Measurements from ENCODE around the gene CACFD1. TPM values are rescaled to one million over a fixed set of nuclear protein-coding genes. Genes with fewer than 3 reads are reported as not detected.

Gene CACFD1
- total RNA-seq, 1 experiment from 2014 or later, result 27.0 TPM

GRCh38 chr9:133512253-133513213, 52.8 kb downstream of the CACFD1 start:
- 0 out of 2 replicates have a peak, but pooled peaks cover 3% of the 10 kb centered on the region for H3K4me1 ChIP-seq
- BruUV-seq (replicated peaks), result no TSS peak

DNA sequence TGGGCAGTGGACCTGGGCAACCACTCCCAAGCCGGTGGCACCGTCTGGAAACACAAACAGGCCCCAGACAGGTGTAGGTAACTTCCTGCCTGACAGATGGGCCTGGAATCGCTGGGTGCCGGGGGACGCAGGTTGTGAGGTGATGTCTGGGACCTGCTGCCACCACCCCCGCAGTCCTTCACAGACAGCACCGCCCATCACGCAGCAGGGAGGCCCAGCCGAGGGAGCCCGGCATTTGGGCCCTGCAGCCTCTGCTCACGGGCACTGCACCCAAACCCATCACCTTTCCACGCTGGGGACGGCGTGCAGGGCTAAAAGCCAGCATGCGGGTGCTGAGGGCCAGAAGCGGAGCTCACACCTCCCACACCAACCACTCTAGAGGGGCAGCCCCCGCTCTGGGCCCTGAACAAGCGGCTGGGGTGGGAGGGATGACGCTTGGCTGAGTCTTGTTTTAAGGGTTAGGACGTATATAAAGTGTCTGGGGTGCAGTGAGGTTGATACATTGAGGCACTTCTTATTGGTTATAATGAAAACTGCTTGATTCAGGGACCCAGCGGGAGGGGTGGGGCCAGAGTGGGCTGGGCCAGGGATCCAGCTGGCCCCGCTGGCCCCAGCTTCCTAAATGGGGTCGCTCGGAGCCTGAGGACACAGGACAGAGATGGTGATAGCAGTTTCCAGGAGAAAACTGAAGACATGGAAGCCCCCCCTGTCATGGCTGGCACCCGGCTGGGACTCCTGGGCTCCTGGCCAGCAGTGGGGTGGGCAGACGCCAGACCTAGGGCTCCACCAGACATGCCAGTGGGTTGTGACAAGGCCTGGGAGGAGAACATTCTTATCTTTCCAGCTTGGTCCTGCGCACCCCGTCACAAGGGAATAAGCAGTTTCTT, 53.7 kb downstream of the CACFD1 start:
- no peaks in the 10 kb centered on the region for H3K36me3 ChIP-seq (ENCODE audit: control insufficient read depth, insufficient read depth, low read length)
- no TSS peak for BruUV-seq (replicated peaks)
- intact Hi-C loops (cut with micrococcal nuclease; ENCODE audit: unreplicated experiment), result no loop called here
- 0 out of 2 replicates have a peak, but pooled peaks cover 3% of the 10 kb centered on the region for H3K4me1 ChIP-seq
- Mint-ChIP-seq H3K27ac (ENCODE audit: unreplicated experiment) (no peak overlapping the region), H3K36me3 (ENCODE audit: insufficient read depth, unreplicated experiment) (no peaks in the 10 kb centered on the region), H3K4me3 (ENCODE audit: unreplicated experiment) (no peak overlapping the region), H3K4me1 (ENCODE audit: low read depth, unreplicated experiment) (no peaks in the 10 kb centered on the region), H3K9me3 (ENCODE audit: unreplicated experiment) (no peaks in the 10 kb centered on the region), H3K27me3 (ENCODE audit: insufficient read depth, unreplicated experiment) (no peaks in the 10 kb centered on the region)
- H3K4me3 ChIP-seq (ENCODE audit: low read depth, low read length), result no peak overlapping the region
- POLR2A ChIA-PET, result no interaction called here
- no peak for DNase-seq
- no peak for TF ChIP-seq CTCF (IDR thresholded peaks at IDR 0.05; ENCODE audit: insufficient read depth in 1 of 2, low read depth in 1 of 2, low read length in 1 of 2, severe bottlenecking in 1 of 2, unreplicated experiment in 1 of 2)
- H3K27me3 ChIP-seq (replicated peaks; ENCODE audit: control insufficient read depth, insufficient read depth, low read length), result no peaks in the 10 kb centered on the region
- H3K9me3 ChIP-seq, result no peaks in the 10 kb centered on the region
- CTCF ChIA-PET, result no interaction called here

More at GRCh38 chr9:133512253-133513213, 52.8 kb downstream of the CACFD1 start:
- Histone ChIP-seq H3K4me3 (ENCODE audit: low read depth, low read length) (no peak overlapping the region), H3K36me3 (ENCODE audit: control insufficient read depth, insufficient read depth, low read length) (no peaks in the 10 kb centered on the region), H3K9me3 (no peaks in the 10 kb centered on the region), H3K27me3 (replicated peaks; ENCODE audit: control insufficient read depth, insufficient read depth, low read length) (no peaks in the 10 kb centered on the region)
- H3K9me3 Mint-ChIP-seq (ENCODE audit: unreplicated experiment), result no peaks in the 10 kb centered on the region
- H3K4me1 Mint-ChIP-seq (ENCODE audit: low read depth, unreplicated experiment), result no peaks in the 10 kb centered on the region
- POLR2A ChIA-PET, result no interaction called here
- CTCF ChIA-PET, result no interaction called here
- DNase-seq, result no peak
- H3K36me3 Mint-ChIP-seq (ENCODE audit: insufficient read depth, unreplicated experiment), result no peaks in the 10 kb centered on the region
- H3K27ac Mint-ChIP-seq (ENCODE audit: unreplicated experiment), result no peak overlapping the region
- TF ChIP-seq CTCF (IDR thresholded peaks at IDR 0.05; ENCODE audit: insufficient read depth in 1 of 2, low read depth in 1 of 2, low read length in 1 of 2, severe bottlenecking in 1 of 2, unreplicated experiment in 1 of 2), result no peak
- H3K27me3 Mint-ChIP-seq (ENCODE audit: insufficient read depth, unreplicated experiment), result no peaks in the 10 kb centered on the region
- no peak overlapping the region for H3K4me3 Mint-ChIP-seq (ENCODE audit: unreplicated experiment)
- intact Hi-C loops (cut with micrococcal nuclease; ENCODE audit: unreplicated experiment), result no loop called here

DNA sequence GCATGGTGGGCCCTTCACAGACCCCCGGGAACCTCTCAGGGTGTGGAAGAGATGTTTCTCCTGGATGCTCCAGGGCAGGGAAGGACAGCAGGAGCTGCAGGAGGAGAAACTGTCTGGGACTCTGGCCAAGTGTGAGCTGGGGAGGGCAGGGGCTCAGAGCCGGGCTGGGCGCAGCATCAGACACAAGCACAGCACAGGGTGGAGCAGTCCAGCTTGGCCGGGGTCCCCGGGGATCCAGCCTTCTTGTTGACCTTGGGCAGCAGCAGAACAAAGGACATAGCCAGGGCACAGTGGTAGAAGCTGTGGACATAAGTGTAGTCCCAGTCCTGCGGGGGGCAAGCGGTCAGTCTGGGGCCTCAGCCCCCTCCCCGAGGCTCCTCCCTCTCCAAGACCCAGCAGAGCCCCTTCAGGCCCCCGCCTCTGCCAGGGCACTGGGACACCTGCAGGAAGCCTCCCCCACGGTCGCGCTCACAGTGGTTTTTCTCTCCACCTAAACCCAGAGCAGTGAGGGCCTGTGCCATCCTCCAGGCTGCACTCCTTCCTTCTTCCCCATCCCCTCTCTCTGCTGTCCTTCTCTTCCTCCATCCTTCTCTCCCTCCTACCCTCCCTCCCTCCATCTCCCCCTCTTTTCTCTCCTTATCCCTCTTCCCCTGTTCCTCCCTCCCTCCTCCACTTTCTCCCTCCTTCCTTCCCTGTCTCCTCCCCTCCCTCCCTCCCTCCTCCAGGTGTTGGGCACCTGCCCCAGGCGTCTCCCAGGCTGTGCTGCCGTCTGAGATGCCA, 54.9 kb downstream of the CACFD1 start:
- POLR2A ChIA-PET, result no interaction called here
- no peak for DNase-seq
- no peak for TF ChIP-seq CTCF (IDR thresholded peaks at IDR 0.05; ENCODE audit: insufficient read depth in 1 of 2, low read depth in 1 of 2, low read length in 1 of 2, severe bottlenecking in 1 of 2, unreplicated experiment in 1 of 2)
- H3K27ac Mint-ChIP-seq (ENCODE audit: unreplicated experiment), result no peak overlapping the region
- intact Hi-C loops (cut with micrococcal nuclease; ENCODE audit: unreplicated experiment), result no loop called here
- H3K4me1 ChIP-seq, result no peaks in the 10 kb centered on the region
- H3K4me3 ChIP-seq (ENCODE audit: low read depth, low read length), result no peak overlapping the region
- no peaks in the 10 kb centered on the region for H3K27me3 ChIP-seq (replicated peaks; ENCODE audit: control insufficient read depth, insufficient read depth, low read length)
- no peaks in the 10 kb centered on the region for H3K36me3 ChIP-seq (ENCODE audit: control insufficient read depth, insufficient read depth, low read length)
- H3K27me3 Mint-ChIP-seq (ENCODE audit: insufficient read depth, unreplicated experiment), result no peaks in the 10 kb centered on the region
- H3K36me3 Mint-ChIP-seq (ENCODE audit: insufficient read depth, unreplicated experiment), result no peaks in the 10 kb centered on the region
- H3K4me3 Mint-ChIP-seq (ENCODE audit: unreplicated experiment), result no peak overlapping the region
- H3K9me3 ChIP-seq, result no peaks in the 10 kb centered on the region
- CTCF ChIA-PET, result no interaction called here
- H3K4me1 Mint-ChIP-seq (ENCODE audit: low read depth, unreplicated experiment), result no peaks in the 10 kb centered on the region
- H3K9me3 Mint-ChIP-seq (ENCODE audit: unreplicated experiment), result no peaks in the 10 kb centered on the region
- no TSS peak for BruUV-seq (replicated peaks)
